SK-N-SH (cell line): ENCODE measurements around the gene MRPL58. TPM values are rescaled to one million over a fixed set of nuclear protein-coding genes. Genes with fewer than 3 reads are reported as not detected.

Source experiments
- CHD2 ChIP-seq: fragments of 150-350 bp; IDR thresholded peaks from 2 replicates; pipeline ENCODE4 v1.6.1; 2018; ENCODE audit warnings: low read length; ENCODE audit not compliant: partially characterized antibody
- ELF1 ChIP-seq: IDR thresholded peaks from 2 replicates; pipeline ENCODE4 v1.4.0; 2012
- EP300 ChIP-seq, 2 experiments: IDR thresholded peaks; 2 replicates each; pipeline versions ENCODE4 v1.4.0 to v1.6.1; 2012; ENCODE audit warnings: borderline replicate concordance in 1 of 2, low read depth in 1 of 2, low read length in 1 of 2
- FOXJ3 ChIP-seq: sonication (generic); formaldehyde crosslinking; IDR thresholded peaks from 2 replicates; pipeline ENCODE4 v1.5.1; 2020; ENCODE audit warnings: mild to moderate bottlenecking, missing genetic modification reagents
- FOXM1 ChIP-seq: IDR thresholded peaks from 2 replicates; pipeline ENCODE4 v1.4.0; 2012; ENCODE audit warnings: low read depth, mild to moderate bottlenecking
- GABPA ChIP-seq: IDR thresholded peaks from 2 replicates; pipeline ENCODE4 v1.4.0; 2012; ENCODE audit warnings: low read depth, mild to moderate bottlenecking
- JUND ChIP-seq: IDR thresholded peaks from 2 replicates; pipeline ENCODE4 v1.4.0; 2012
- NFIC ChIP-seq: IDR thresholded peaks from 2 replicates; pipeline ENCODE4 v1.4.0; 2012; ENCODE audit warnings: borderline replicate concordance
- NRF1 ChIP-seq: IDR thresholded peaks from 2 replicates; pipeline ENCODE4 v1.6.1; 2012; ENCODE audit warnings: low read depth, mild to moderate bottlenecking, low read length
- POLR2AphosphoS5 ChIP-seq: IDR thresholded peaks from 2 replicates; pipeline ENCODE4 v1.6.1; 2012; ENCODE audit warnings: low read depth, low read length
- RAD21 ChIP-seq: IDR thresholded peaks from 2 replicates; pipeline ENCODE4 v1.6.1; 2012; ENCODE audit warnings: mild to moderate bottlenecking, low read length
- RCOR1 ChIP-seq: fragments of 150-350 bp; IDR thresholded peaks from 2 replicates; pipeline ENCODE4 v1.6.1; 2017; ENCODE audit warnings: antibody characterized with exemption, low read length
- RXRA ChIP-seq: IDR thresholded peaks from 2 replicates; pipeline ENCODE4 v1.4.0; 2012; ENCODE audit warnings: low read depth, mild to moderate bottlenecking, borderline replicate concordance
- TEAD4 ChIP-seq: IDR thresholded peaks from 2 replicates; pipeline ENCODE4 v1.4.0; 2012; ENCODE audit warnings: mild to moderate bottlenecking, borderline replicate concordance; ENCODE audit not compliant: insufficient read depth
- YY1 ChIP-seq: IDR thresholded peaks from 2 replicates; pipeline ENCODE4 v1.4.0; 2012; ENCODE audit warnings: low read depth, mild to moderate bottlenecking
- polyA plus RNA-seq, 3 experiments: library from polyadenylated mRNA; depleted of rRNA; stranded (reverse); fragments of >200 nt; gene quantifications; 2 replicates each; pipeline ENCODE4 v1.2.3, GENCODE V29; 2012
- TF ChIP-seq, protein P1 (sequence below): fragments of 200-600 bp; sonication (generic); IDR thresholded peaks from 2 replicates; pipeline ENCODE4 v1.6.1; 2017; ENCODE audit warnings: antibody characterized with exemption, mild to moderate bottlenecking, moderate library complexity
- TF ChIP-seq, protein P2 (sequence below): fragments of 150-350 bp; IDR thresholded peaks from 2 replicates; pipeline ENCODE4 v1.6.1; 2016; ENCODE audit warnings: mild to moderate bottlenecking, low read depth, low read length
- TF ChIP-seq, protein P3 (sequence below): IDR thresholded peaks from 2 replicates; pipeline ENCODE4 v1.4.0; 2012; ENCODE audit warnings: low read depth
- TF ChIP-seq, protein P4 (sequence below): fragments of 150-350 bp; IDR thresholded peaks from 2 replicates; pipeline ENCODE4 v1.6.1; 2017; ENCODE audit warnings: antibody characterized with exemption, low read length, low read depth, borderline replicate concordance
- TF ChIP-seq, protein P5 (sequence below): IDR thresholded peaks from 2 replicates; pipeline ENCODE4; 2012

The MRPL58 gene
- polyA plus RNA-seq, 1 of the 3 experiments (the other 2 are of a cell fraction): 87.3 TPM

DNA sequence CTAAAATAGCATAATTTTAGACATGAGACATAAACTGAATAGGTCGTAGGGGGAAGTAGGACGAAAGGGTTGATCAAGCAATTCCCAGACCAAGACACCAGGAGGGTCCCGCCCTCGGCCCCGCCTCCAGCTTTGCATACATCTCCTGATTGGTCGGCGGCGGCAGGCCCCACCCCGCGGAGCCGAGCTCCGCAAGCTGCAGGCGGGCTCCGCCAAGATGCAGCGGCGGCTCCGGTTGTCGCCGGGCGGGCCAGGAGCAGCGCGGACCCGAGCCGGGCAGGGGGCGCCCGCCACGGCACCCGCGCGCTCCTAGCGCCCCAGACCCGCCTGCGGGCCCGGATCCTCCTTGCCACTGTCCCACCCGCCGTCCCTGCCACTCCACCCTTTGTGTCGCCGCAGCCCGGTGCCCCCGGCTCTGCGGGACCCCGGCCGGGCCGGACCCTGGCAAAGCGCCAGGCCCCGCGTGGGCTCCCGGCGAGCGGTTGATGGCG is 25.0 kb upstream of the MRPL58 start, which contains the start of gene CDR2L (continued):
- no peak for TF ChIP-seq NRF1
- TF ChIP-seq, protein P1, sequence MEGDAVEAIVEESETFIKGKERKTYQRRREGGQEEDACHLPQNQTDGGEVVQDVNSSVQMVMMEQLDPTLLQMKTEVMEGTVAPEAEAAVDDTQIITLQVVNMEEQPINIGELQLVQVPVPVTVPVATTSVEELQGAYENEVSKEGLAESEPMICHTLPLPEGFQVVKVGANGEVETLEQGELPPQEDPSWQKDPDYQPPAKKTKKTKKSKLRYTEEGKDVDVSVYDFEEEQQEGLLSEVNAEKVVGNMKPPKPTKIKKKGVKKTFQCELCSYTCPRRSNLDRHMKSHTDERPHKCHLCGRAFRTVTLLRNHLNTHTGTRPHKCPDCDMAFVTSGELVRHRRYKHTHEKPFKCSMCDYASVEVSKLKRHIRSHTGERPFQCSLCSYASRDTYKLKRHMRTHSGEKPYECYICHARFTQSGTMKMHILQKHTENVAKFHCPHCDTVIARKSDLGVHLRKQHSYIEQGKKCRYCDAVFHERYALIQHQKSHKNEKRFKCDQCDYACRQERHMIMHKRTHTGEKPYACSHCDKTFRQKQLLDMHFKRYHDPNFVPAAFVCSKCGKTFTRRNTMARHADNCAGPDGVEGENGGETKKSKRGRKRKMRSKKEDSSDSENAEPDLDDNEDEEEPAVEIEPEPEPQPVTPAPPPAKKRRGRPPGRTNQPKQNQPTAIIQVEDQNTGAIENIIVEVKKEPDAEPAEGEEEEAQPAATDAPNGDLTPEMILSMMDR: no peak
- TF ChIP-seq RXRA: no peak
- TF ChIP-seq, protein P2, sequence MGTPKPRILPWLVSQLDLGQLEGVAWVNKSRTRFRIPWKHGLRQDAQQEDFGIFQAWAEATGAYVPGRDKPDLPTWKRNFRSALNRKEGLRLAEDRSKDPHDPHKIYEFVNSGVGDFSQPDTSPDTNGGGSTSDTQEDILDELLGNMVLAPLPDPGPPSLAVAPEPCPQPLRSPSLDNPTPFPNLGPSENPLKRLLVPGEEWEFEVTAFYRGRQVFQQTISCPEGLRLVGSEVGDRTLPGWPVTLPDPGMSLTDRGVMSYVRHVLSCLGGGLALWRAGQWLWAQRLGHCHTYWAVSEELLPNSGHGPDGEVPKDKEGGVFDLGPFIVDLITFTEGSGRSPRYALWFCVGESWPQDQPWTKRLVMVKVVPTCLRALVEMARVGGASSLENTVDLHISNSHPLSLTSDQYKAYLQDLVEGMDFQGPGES: no peak
- no peak for TF ChIP-seq FOXJ3 (CRISPR knock-in tag)
- TF ChIP-seq JUND: no peak
- TF ChIP-seq, protein P3, sequence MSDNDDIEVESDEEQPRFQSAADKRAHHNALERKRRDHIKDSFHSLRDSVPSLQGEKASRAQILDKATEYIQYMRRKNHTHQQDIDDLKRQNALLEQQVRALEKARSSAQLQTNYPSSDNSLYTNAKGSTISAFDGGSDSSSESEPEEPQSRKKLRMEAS: no peak
- TF ChIP-seq FOXM1: no peak
- peak; percentile 38; the same call in 1 of the 2 replicates for TF ChIP-seq RCOR1
- no peak for TF ChIP-seq RAD21
- no peak for TF ChIP-seq CHD2
- no peak for TF ChIP-seq TEAD4
- peak; percentile 44; the same call in 1 of the 2 replicates for TF ChIP-seq NFIC
- TF ChIP-seq YY1: no peak
- TF ChIP-seq, protein P4, sequence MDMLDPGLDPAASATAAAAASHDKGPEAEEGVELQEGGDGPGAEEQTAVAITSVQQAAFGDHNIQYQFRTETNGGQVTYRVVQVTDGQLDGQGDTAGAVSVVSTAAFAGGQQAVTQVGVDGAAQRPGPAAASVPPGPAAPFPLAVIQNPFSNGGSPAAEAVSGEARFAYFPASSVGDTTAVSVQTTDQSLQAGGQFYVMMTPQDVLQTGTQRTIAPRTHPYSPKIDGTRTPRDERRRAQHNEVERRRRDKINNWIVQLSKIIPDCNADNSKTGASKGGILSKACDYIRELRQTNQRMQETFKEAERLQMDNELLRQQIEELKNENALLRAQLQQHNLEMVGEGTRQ: no peak
- TF ChIP-seq GABPA: no peak
- no peak; a peak in 1 of 4 replicates for TF ChIP-seq EP300 (IDR thresholded peaks at IDR 0.05; ENCODE audit: borderline replicate concordance in 1 of 2, low read depth in 1 of 2, low read length in 1 of 2)
- TF ChIP-seq POLR2AphosphoS5: peak; percentile 87
- no peak for TF ChIP-seq ELF1
- TF ChIP-seq, protein P5, sequence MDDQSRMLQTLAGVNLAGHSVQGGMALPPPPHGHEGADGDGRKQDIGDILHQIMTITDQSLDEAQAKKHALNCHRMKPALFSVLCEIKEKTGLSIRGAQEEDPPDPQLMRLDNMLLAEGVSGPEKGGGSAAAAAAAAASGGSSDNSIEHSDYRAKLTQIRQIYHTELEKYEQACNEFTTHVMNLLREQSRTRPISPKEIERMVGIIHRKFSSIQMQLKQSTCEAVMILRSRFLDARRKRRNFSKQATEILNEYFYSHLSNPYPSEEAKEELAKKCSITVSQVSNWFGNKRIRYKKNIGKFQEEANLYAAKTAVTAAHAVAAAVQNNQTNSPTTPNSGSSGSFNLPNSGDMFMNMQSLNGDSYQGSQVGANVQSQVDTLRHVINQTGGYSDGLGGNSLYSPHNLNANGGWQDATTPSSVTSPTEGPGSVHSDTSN: no peak
